Hepatocyte (in vitro differentiated cells): Measurements from ENCODE around the gene UBA1. TPM values are rescaled to one million over a fixed set of nuclear protein-coding genes. Genes with fewer than 3 reads are reported as not detected.
A peak's percentile ranks its signal among the peaks of the same experiment; 100 is the strongest.

Source experiments
- DNase-seq: peaks from one replicate; pipeline ENCODE4 v3.0.0-alpha.2; 2016; ENCODE audit warnings: low spot score
- H2AFZ ChIP-seq: fragments of 200-600 bp; sonication (generic); 2 replicates; pipeline ENCODE4 v1.6.0; 2016; ENCODE audit warnings: antibody characterized with exemption, mild to moderate bottlenecking
- H3K27ac ChIP-seq: fragments of 200-600 bp; sonication (generic); 2 replicates; pipeline ENCODE4 v1.5.1; 2016; ENCODE audit warnings: mild to moderate bottlenecking
- H3K27me3 ChIP-seq: fragments of 200-600 bp; sonication (generic); 2 replicates; pipeline ENCODE4 v1.6.1; 2016
- H3K36me3 ChIP-seq: fragments of 200-600 bp; sonication (generic); replicated peaks from 2 replicates; pipeline ENCODE4 v1.5.1; 2016; ENCODE audit warnings: low read depth; ENCODE audit not compliant: insufficient read depth
- H3K4me1 ChIP-seq: fragments of 200-600 bp; sonication (generic); 2 replicates; pipeline ENCODE4 v1.5.1; 2016; ENCODE audit warnings: mild to moderate bottlenecking, moderate library complexity; ENCODE audit not compliant: insufficient read depth
- H3K4me2 ChIP-seq: fragments of 200-600 bp; sonication (generic); 2 replicates; pipeline ENCODE4 v1.6.0; 2016
- H3K4me3 ChIP-seq: fragments of 200-600 bp; sonication (generic); 2 replicates; pipeline ENCODE4 v1.5.1; 2016; ENCODE audit warnings: mild to moderate bottlenecking
- H3K79me2 ChIP-seq: fragments of 200-600 bp; sonication (generic); 2 replicates; pipeline ENCODE4 v1.6.0; 2017; ENCODE audit warnings: mild to moderate bottlenecking
- H3K9me2 ChIP-seq: fragments of 200-600 bp; sonication (generic); replicated peaks from 2 replicates; pipeline ENCODE4 v1.6.0; 2017; ENCODE audit warnings: mild to moderate bottlenecking; ENCODE audit not compliant: insufficient read depth
- H3K9me3 ChIP-seq: fragments of 200-600 bp; sonication (generic); 2 replicates; pipeline ENCODE4 v1.5.1; 2016; ENCODE audit warnings: low read depth, mild to moderate bottlenecking
- H4K20me1 ChIP-seq: fragments of 200-600 bp; sonication (generic); 2 replicates; pipeline ENCODE4 v1.6.0; 2016; ENCODE audit warnings: mild to moderate bottlenecking; ENCODE audit not compliant: insufficient read depth, poor library complexity, severe bottlenecking
- CTCF ChIP-seq: fragments of 200-600 bp; sonication (generic); IDR thresholded peaks from 2 replicates; pipeline ENCODE4 v1.5.1; 2016; ENCODE audit warnings: antibody characterized with exemption, mild to moderate bottlenecking; ENCODE audit not compliant: poor library complexity
- EZH2 ChIP-seq: fragments of 200-600 bp; sonication (generic); IDR thresholded peaks from 2 replicates; pipeline ENCODE4 v1.6.1; 2016; ENCODE audit warnings: antibody characterized with exemption, mild to moderate bottlenecking, borderline replicate concordance
- EZH2phosphoT487 ChIP-seq: fragments of 200-600 bp; sonication (generic); IDR thresholded peaks from one replicate; pipeline ENCODE4 v1.6.1; 2018; ENCODE audit warnings: antibody characterized with exemption, mild to moderate bottlenecking, low read depth, moderate library complexity; ENCODE audit not compliant: unreplicated experiment, severe bottlenecking
- WGBS: methylation state at CpG from one replicate; pipeline ENCODE4 v1.1.6; 2016; ENCODE audit warnings: low lambda C conversion rate; ENCODE audit errors: missing lambda C conversion rate; 5-methylcytosine and 5-hydroxymethylcytosine counted together
- polyA plus RNA-seq: library from polyadenylated mRNA; unstranded; fragments of >200 nt; fragmentation: Nextera tagmentation; extraction: Ambion mirVana; gene quantifications from 2 replicates; pipeline ENCODE4 v1.2.1, GENCODE V29; 2016
- total RNA-seq: library from RNA; depleted of rRNA; stranded (reverse); fragments of >200 nt; gene quantifications from 2 replicates; pipeline ENCODE4 v1.2.3, GENCODE V29; 2014

UBA1 gene
- total and polyA plus RNA-seq, 2 experiments from 2014 or later = 236 to 253 TPM

- TF ChIP-seq EZH2 = no peak
- TF ChIP-seq EZH2phosphoT487 = no peak
- TF ChIP-seq CTCF = no peak
- DNase-seq = peak; percentile 43
- Histone ChIP-seq H2AFZ (peak overlapping the region; percentile 80), H4K20me1 (peaks cover 16% of the 10 kb centered on the region), H3K79me2 (peaks cover 31% of the 10 kb centered on the region), H3K27me3 (no peaks in the 10 kb centered on the region), H3K4me3 (peak overlapping the region; percentile 41), H3K4me1 (peaks cover 26% of the 10 kb centered on the region), H3K36me3 (no peaks in the 10 kb centered on the region), H3K9me2 (no peaks in the 10 kb centered on the region), H3K9me3 (no peaks in the 10 kb centered on the region), H3K4me2 (peak overlapping the region; percentile 86), H3K27ac (no peak overlapping the region)
- WGBS = 7% methylated on average over 26 of the region's 26 CpGs
Observed at GRCh38 chrX:47191331-47191730, 2.3 kb upstream of the UBA1 start.

GRCh38 chrX:47191806-47192401, 1.7 kb upstream of the UBA1 start:
- H3K27me3 ChIP-seq = no peaks in the 10 kb centered on the region
- no peaks in the 10 kb centered on the region for H3K9me2 ChIP-seq
- no peaks in the 10 kb centered on the region for H3K36me3 ChIP-seq
- no peak overlapping the region for H3K27ac ChIP-seq
- H3K4me1 ChIP-seq = peaks cover 31% of the 10 kb centered on the region
- H3K79me2 ChIP-seq = peaks cover 37% of the 10 kb centered on the region
- H3K9me3 ChIP-seq = no peaks in the 10 kb centered on the region
- no peak for DNase-seq
- 54% methylated on average over 16 of the region's 16 CpGs for WGBS
- peak overlapping the region; percentile 41 for H3K4me3 ChIP-seq
- peak overlapping the region; percentile 80 for H2AFZ ChIP-seq
- TF ChIP-seq EZH2phosphoT487 = no peak
- TF ChIP-seq CTCF = no peak
- no peak for TF ChIP-seq EZH2
- peaks cover 22% of the 10 kb centered on the region for H4K20me1 ChIP-seq
- H3K4me2 ChIP-seq = peak overlapping the region; percentile 86

- H3K4me1 ChIP-seq = peaks cover 49% of the 10 kb centered on the region
- no peaks in the 10 kb centered on the region for H3K36me3 ChIP-seq
- H2AFZ ChIP-seq = peak overlapping the region; percentile 54
- H3K4me3 ChIP-seq = peak overlapping the region; percentile 49
- DNase-seq = no peak
- TF ChIP-seq CTCF (no peak), EZH2phosphoT487 (no peak), EZH2 (no peak)
- H3K27ac ChIP-seq = peak overlapping the region; percentile 98
- peaks cover 45% of the 10 kb centered on the region for H4K20me1 ChIP-seq
- no peaks in the 10 kb centered on the region for H3K27me3 ChIP-seq
- peaks cover 61% of the 10 kb centered on the region for H3K79me2 ChIP-seq
- no peaks in the 10 kb centered on the region for H3K9me3 ChIP-seq
- H3K4me2 ChIP-seq = peak overlapping the region; percentile 95
- no peaks in the 10 kb centered on the region for H3K9me2 ChIP-seq
- 3% methylated on average over 14 of the region's 14 CpGs for WGBS
Observed at GRCh38 chrX:47194194-47194787, 662 bp downstream of the UBA1 start.
